Effector CD4-positive, alpha-beta T cell (primary cell): ENCODE measurements around the gene SOCS3.

Experiments used
- DNase-seq: peaks from one replicate; pipeline ENCODE4 v3.0.0-alpha.2; 2020

Gene SOCS3

DNA sequence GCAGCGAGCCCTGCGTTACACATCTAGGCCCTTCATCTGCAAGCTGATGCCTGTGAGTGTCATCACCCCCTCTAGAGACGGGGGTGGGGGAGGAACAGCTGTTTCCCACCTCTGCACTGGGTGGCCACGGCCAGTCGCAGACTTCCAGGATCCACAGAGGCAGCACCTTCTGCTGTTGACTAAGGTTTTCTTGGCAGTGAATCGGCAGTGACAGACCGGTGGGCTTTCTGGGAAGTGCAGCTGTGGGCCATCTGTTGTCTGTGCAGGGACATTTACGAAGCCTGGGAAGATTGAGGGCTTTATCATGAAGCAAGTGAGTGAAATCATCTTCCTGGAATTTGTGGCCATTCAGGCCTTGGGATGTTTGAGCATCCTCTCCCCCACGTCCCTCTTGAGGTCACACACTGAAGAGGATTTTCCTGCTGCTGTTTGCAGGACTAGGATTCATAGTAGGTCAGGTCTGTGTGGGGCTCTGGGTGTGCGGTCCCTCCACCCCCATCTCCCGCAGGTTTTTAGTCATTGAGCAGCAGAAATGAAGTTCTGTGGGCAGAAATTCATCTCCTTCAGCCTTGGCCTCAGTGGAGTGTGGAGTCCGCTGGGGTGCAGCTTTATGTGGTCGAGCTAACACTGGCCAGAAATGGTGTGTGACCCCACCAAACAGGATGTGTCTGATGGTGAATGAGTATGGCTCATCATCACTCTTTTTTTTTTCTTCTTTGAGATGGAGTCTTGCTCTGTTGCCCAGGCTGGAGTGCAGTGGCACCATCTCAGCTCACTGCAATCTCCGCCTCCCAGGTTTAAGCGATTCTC, 30.6 kb upstream of the SOCS3 start:
- no peak for DNase-seq

DNA sequence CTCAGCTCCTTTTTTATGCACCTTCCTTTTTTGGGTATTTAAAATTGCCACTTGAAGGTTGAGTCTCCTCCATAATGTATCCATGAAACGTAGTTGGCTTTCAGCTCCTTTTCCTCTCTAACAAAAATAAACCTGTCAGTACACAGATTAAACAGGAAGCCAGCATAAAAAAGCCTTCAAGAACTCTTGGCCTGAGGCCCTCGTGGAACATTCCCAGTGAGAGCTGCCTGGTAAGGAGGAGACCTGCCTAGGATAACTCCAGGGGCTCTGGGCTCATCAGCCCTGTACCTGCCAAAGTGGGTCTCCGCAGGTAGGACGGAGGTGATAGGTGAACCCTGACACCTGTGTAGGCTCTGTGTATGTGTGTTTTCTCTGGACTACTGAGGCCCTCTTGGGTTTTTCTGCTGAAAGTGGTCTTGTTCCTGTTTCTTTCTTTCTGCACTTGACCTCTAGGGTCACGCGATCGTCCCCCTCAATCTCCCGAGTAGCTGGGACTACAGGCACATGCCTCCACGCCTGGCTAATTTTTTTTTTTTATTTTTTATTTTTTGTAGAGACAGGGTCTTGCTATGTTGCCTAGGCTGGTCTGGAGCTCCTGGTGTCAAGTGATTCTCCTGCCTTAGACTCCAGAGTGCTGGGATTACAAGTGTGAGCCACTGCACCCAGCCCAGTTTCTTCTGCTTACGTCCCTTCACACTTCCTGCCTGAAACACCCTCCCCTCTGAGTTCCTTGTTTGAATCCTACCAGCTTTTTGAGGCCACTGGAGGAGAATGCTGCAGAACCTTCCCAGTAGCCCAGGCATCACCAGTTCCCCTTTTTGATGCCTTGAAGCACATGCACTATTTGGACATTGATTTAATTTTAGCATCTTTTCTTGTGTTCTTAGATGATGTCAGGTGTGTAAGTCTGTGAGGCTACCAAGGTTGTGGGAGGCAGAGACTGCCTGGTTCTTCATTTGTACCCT, 28.4 kb upstream of the SOCS3 start:
- DNase-seq: no peak

- DNase-seq: no peak
These were observed 24.8 kb upstream of the SOCS3 start for GRCh38 chr17:78384479-78385175.

- no peak for DNase-seq
These were observed 24.0 kb upstream of the SOCS3 start for GRCh38 chr17:78383725-78384471.

- peak; percentile 41 for DNase-seq
These were observed 21.8 kb upstream of the SOCS3 start for GRCh38 chr17:78381601-78382232.

- DNase-seq: no peak
These were observed 20.5 kb upstream of the SOCS3 start for GRCh38 chr17:78380370-78380769.

- DNase-seq: no peak
These were observed 19.2 kb upstream of the SOCS3 start for GRCh38 chr17:78379131-78379491.

- peak; percentile 76 for DNase-seq
These were observed 18.6 kb upstream of the SOCS3 start, which contains the start of gene PGS1 for GRCh38 chr17:78378225-78379130. Gene PGS1 (plus strand): TSS chr17:78378649. CDS start chr17:78378666, 17 bp downstream.

DNA sequence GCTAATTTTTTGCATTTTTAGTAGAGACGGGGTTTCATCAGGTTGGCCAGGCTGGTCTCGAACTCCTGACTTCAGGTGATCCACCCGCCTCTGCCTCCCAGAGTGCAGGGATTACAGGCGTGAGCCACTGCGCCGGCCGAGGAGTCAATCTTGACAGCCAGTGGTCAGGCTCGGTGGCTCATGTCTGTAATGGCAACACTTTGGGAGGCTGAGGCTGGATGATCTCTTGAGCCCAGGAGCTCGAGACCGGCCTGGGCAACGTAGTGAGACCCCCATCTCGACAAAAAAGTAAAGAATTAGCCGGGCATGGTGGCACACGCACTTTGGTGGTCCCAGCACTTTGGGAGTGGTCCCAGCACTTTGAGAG, 18.0 kb upstream of the SOCS3 start:
- no peak for DNase-seq

- no peak for DNase-seq
These were observed 16.3 kb upstream of the SOCS3 start for GRCh38 chr17:78376161-78376560.

GRCh38 chr17:78375401-78376151, 15.7 kb upstream of the SOCS3 start:
- DNase-seq: no peak

GRCh38 chr17:78374631-78375274, 14.9 kb upstream of the SOCS3 start:
- DNase-seq: no peak

DNA sequence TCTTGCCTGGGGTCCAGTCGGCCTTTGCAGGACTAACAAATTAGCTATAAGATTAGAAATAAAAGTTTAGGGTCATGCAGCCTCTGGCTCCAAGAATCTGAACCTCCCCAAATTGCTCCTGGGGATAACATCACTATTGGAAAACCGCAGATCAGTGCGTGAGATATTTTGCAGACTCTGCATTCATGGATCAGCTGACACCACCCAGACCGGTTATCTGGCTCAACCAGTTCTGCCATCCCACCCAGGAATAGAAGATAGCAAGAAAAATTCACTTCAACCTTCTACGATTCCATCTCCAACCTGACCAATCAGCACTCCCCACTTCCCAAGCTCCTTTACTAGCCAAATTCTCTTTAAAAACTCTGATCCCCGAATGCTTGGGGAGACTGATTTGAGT, 14.3 kb upstream of the SOCS3 start:
- DNase-seq: no peak

DNA sequence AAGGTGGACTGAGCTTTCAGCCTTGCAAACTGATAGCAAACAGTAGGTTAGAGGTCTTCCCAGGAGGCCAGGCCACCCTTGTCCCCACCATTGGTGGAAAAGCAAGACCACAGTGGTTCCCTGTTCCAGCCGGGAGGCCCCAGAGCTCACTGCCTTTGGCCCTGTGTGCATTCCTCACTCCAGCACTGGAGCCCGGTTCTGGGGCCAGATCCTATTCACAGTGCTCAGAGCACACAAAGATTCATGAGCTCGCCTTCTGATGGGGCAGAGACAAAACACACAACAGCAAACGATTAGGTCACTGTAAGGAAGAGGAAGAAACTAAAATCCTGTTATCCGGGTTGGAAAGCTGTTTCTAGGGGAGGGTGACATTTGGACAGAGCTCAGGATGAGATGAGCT, 13.0 kb upstream of the SOCS3 start:
- DNase-seq: no peak

DNA sequence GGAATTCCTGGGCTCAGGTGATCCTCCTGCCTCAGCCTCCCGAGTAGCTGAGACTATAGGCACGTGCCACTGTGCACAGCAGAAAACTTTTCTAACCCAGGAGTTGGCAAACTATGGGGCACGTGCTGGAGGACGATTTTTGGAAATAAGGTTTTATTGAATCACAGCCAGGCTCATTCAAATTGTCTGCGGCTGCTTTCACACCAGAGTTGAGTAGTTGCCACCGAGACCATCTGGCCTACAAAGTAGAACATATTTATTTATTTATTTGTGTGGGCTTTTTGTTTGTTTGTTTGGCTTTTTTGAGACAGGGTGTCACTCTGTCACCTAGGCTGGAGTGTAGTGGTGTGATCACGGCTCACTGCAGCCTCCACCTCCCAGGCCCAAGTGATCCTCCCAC, 11.2 kb upstream of the SOCS3 start:
- no peak for DNase-seq

- DNase-seq: no peak
These were observed 10.0 kb upstream of the SOCS3 start for GRCh38 chr17:78369791-78370381.

GRCh38 chr17:78368854-78369495, 9.1 kb upstream of the SOCS3 start:
- no peak for DNase-seq

- DNase-seq: no peak
These were observed 8.5 kb upstream of the SOCS3 start for GRCh38 chr17:78368348-78368747.

GRCh38 chr17:78367193-78367592, 7.3 kb upstream of the SOCS3 start:
- DNase-seq: no peak
